ENCODE measurements around the gene PLXNC1.

GRCh38 chr12:94285943-94286582, 137.7 kb downstream of the PLXNC1 start:
- TF ChIP-seq, protein P1, sequence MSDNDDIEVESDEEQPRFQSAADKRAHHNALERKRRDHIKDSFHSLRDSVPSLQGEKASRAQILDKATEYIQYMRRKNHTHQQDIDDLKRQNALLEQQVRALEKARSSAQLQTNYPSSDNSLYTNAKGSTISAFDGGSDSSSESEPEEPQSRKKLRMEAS (IDR thresholded peaks at IDR 0.05) = no peak
- TF ChIP-seq, protein P2, sequence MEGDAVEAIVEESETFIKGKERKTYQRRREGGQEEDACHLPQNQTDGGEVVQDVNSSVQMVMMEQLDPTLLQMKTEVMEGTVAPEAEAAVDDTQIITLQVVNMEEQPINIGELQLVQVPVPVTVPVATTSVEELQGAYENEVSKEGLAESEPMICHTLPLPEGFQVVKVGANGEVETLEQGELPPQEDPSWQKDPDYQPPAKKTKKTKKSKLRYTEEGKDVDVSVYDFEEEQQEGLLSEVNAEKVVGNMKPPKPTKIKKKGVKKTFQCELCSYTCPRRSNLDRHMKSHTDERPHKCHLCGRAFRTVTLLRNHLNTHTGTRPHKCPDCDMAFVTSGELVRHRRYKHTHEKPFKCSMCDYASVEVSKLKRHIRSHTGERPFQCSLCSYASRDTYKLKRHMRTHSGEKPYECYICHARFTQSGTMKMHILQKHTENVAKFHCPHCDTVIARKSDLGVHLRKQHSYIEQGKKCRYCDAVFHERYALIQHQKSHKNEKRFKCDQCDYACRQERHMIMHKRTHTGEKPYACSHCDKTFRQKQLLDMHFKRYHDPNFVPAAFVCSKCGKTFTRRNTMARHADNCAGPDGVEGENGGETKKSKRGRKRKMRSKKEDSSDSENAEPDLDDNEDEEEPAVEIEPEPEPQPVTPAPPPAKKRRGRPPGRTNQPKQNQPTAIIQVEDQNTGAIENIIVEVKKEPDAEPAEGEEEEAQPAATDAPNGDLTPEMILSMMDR (IDR thresholded peaks at IDR 0.05; ENCODE audit: low read depth, low read length, missing input control) = no peak
- no peak for TF ChIP-seq EGR1 (IDR thresholded peaks at IDR 0.05; ENCODE audit: low read depth in 2 of 2)
- TF ChIP-seq SP1 (IDR thresholded peaks at IDR 0.05) = no peak
- no peak for TF ChIP-seq TAF1 (conservative IDR thresholded peaks at IDR 0.05)
- TF ChIP-seq, protein P3, sequence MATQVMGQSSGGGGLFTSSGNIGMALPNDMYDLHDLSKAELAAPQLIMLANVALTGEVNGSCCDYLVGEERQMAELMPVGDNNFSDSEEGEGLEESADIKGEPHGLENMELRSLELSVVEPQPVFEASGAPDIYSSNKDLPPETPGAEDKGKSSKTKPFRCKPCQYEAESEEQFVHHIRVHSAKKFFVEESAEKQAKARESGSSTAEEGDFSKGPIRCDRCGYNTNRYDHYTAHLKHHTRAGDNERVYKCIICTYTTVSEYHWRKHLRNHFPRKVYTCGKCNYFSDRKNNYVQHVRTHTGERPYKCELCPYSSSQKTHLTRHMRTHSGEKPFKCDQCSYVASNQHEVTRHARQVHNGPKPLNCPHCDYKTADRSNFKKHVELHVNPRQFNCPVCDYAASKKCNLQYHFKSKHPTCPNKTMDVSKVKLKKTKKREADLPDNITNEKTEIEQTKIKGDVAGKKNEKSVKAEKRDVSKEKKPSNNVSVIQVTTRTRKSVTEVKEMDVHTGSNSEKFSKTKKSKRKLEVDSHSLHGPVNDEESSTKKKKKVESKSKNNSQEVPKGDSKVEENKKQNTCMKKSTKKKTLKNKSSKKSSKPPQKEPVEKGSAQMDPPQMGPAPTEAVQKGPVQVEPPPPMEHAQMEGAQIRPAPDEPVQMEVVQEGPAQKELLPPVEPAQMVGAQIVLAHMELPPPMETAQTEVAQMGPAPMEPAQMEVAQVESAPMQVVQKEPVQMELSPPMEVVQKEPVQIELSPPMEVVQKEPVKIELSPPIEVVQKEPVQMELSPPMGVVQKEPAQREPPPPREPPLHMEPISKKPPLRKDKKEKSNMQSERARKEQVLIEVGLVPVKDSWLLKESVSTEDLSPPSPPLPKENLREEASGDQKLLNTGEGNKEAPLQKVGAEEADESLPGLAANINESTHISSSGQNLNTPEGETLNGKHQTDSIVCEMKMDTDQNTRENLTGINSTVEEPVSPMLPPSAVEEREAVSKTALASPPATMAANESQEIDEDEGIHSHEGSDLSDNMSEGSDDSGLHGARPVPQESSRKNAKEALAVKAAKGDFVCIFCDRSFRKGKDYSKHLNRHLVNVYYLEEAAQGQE (IDR thresholded peaks at IDR 0.05) = no peak
